Stimulated activated CD4-positive, alpha-beta T cell treated with anti-CD3 and anti-CD28 coated beads, Interleukin-12 subunit alpha, Interleukin-12 subunit beta, amount 100 ng/mL, for 4 hours (primary cell): Measurements from ENCODE around the gene COL23A1.
A peak's percentile ranks its signal among the peaks of the same experiment; 100 is the strongest.
"Not testable (repeated sequence)": the region's sequence is repeated elsewhere in the genome, so short reads cannot be mapped to it uniquely, and the experiment has no call there.

ENCODE experiments used
- DNase-seq: peaks from one replicate; pipeline ENCODE4 v3.0.0-alpha.2; 2020

Gene COL23A1

DNA sequence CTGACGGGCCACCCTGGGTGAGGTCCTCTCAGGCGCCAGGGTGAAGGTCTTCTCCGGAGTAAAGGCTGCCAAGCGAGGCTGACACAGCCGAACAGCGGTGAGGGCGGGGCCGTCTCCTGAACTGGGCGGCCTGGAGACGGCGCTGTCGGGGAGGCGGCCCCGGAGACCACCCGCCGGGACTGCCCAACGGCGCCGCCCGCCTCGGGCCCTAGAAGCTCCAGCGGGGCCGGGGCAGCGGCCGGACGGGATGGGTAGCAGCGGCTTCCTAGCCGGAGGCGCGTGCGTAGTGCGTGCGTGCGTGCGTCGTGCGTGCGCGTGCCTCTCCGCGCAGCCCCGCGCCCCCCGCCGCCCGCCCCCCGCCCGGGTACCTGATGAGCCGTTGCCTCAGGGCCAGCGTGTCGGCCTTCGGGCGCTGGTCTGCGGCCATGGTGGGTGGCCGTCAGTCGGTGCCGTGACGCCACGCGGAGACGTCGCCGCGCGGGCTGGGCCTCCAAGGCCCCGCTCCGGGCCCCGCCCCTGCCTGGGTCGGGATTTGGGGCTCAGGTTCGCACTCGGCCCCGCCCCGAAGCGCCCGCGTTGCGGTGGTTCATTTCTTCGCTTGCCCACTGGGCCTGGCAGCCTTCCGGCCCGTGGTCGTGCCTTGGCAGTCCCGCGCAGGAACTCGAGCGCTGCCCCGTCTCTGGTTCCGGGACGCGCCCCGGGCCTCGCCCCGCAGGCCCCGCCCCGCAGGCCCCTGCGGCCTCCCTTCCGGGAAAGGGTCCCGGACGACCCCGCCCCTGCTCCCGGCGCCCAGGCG is 357.9 kb downstream of the COL23A1 start, which contains the start of gene PHYKPL:
PHYKPL (minus strand) TSS at position 679 of the 796 bp plus-strand sequence; CDS start at position 427, 252 bp downstream.
- peak; percentile 70 for DNase-seq

DNA sequence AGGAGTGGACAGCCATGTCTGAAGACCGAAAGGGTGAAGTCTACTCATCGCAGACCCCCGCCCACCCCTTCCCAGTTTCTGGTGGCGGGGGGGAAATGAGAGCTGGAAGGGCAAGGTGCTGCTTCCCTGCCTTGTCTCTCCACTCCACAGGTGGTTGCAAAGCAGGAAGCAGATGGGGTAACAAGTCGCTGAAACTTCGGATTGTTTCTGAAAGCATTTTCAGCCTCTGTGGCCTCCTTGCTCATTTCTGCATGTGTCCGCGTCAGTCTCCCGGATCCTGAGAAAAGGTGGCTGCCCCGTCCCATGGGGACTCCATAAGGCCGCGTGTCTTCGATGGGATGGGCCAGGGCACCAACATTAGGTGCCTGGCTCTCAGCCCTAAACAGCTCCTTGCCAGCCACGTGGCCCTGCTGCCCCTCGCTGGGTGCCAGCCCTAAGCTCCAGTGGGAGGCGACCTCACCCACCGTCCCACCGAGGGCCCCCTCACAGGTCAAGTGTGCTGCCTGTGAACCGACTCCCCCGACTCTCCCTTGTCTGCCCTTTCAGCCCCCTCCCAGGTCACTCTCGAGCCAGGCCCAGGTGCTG is 358.6 kb downstream of the COL23A1 start:
- no peak for DNase-seq

DNA sequence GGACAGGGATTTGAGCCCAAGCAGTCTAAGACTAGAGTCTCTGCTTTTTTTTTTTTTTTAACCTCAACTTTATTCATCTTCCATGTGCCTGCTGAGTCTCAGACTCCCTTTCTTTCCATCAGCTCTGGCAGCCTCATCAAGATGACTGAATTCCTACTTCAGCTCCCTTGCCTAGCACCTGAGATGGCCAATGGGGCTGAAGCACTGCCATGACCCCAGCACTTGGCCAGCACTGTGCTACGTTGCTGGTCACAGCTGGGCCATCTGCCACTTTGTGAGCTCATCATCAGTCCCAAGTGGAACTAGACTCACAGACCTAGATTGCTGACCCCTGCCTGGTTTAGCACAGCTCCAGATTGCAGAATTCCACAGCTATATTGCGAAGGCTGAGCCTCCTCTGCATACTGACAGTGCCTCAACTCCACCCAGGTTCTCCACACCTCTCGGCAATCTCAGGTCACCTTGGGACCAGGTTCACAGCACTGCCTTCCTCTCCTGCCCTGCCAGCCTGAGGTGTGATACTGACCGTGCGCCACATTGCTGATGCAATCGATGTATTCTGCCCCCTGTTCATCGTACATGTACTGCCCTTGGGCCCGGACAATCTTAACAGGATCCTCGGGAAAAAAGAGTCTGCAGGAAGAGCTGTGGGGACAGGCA is 359.2 kb downstream of the COL23A1 start:
- DNase-seq, result no peak

DNA sequence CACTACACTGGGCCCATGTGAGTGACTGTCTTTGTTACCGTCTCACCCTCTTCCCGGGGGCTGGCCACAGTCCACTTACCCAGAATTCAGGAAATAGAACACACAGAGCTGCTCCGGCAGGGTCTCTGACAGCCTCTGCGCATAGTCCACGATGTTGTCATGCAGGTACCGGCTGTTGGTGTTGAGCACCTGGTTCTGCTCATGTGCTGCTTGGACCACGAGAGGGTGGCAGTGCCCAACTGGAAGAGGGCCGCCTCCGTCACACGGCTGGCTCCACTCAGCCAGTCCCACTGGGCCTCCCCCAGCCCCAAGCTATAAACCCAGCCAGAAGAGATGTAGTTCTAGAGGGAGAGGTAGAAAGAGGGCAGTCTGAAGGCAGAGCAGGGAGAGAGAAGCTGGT is 360.3 kb downstream of the COL23A1 start:
- no peak for DNase-seq

DNA sequence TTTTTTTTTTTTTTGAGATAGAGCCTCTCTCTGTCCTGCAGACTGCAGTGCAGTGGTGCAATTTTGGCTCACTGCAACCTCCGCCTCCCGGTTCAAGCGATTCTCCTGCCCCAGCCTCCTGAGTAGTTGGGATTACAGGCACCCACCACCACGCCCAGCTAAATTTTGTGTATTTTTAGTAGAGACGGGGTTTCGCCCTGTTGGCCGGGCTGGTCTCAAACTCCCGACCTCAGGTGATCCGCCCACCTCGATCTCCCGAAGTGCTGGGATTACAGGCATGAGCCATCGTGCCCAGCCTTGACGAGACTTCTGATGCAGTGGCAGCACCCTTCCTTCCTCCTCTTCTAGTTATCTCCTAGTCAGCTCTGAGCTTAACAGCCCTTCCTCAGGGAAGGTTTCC is 361.1 kb downstream of the COL23A1 start:
- DNase-seq, result not testable (repeated sequence)

DNA sequence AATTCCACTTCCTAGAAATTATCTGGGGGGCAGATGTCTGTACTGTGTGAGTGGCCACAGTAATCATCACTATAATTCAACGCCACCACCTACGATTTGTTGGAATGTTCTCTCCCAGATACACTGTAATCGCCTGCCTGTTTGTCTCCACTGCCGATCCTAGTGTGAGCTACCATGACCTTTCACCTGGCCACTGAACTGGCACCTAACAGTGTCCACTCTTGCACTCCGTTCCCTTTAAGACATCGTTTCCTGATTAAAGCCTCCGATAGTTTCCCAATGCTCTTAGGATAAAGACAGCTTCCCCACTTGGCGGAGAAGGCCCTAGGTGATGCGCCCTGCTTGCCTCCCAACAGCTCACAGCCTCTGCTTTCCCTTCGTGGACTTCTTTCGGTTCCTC is 361.6 kb downstream of the COL23A1 start:
- DNase-seq, result no peak

DNA sequence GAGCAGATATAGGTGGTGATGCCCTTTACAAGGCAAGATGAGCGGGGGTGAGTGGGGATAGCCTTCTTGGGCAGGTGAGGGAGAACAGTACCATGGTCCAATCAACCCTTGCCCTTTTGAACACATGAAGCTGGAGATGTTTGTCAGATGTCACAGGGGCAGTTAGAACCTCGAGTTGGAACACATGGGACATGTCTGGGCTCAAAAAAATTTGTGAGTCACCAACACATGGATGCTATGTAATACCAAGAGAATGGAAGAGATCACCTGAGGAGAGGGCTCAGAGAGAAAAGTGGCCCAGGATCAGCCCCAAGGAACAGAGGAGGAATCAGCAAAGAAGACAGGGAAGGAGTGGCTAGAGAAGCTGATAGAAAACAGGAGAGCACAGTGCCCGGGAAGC is 362.3 kb downstream of the COL23A1 start:
- no peak for DNase-seq

DNA sequence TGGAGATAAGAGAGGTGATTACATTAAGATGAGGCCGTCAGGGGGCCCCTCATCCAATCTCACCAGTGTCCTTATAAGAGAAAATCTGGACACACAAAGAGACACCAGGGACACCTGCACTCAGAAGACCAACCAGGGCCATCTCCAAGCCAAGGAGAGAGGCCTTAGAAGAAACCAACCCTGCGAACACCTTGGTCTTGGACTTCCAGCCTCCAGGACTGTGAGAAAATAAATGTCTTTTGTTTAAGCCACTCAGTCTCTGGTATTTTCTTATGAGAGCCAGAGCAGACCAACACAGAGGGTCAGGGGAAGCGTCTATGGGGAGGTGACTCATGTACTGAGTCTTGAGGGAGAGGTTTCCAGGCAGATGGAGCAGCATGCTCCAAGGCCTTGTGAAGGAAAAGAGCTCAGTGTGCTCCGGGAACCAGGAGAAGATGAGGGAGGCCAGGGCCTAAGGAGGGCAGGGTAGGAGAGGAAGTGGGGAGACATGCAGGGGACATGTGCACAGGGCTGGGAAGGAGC is 363.0 kb downstream of the COL23A1 start:
- no peak for DNase-seq

DNA sequence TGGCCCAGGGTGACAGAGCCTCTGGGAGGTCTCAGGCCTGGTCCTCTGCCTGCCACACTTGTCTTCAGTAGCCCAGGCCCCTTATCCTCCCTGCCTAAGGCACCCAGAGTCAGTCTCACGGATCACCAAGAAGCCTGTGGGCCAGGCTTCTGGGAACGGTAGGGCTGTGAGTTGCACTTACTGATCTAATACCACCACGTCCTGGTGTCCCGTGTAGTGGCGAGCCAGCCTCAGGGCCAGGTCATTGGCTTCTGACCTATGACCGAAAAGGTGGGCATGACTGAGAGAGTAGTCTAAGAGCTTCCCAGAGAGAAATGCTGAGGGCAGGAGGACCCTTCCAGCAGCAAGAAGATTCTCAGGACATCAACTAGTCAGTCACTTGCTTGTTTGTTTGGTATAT is 365.0 kb downstream of the COL23A1 start:
- no peak for DNase-seq

DNA sequence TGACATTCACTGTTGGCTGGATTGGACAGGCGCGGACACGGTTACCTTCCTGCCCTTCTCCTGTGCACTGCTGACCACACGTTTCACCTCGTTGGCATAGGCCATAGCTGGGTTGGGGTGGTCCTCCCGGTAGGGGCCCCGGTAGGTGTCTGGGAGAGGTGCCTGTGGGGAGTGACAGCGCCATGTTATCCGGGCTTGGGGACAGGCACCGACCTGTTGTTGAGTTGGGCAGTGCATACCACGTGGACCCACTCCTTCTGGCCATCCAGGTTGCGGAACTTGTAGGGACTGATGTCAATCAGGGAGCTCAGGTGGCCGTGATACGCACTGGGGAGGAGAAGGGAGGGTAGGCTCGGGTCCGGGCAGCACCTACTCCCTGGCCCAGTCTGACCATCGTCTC is 365.8 kb downstream of the COL23A1 start:
- DNase-seq, result no peak

DNA sequence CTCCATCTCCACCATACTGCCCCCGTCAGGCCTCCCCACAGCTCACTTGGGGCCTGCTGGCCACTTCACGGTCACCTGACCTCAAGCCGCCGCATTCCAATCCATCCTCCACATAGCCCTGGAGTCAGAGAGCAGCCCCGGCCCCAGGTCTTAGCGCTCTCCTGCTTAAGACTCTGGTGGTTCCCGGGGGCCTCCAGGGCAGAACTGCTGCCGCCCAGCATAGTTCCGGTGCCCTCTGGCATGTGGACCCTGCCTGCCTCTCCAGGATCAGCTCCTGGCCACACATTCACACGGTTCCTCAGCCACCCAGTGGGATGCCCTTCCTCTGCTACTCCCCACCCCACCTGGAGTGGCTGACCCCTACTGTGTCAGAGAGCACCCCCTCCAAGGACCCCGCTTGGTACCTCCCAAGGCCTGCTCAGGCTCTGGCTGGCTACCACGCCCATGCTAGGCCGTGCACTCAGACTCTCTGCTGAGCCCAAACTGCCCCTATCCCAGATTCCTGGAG is 366.3 kb downstream of the COL23A1 start:
- DNase-seq, result no peak

DNA sequence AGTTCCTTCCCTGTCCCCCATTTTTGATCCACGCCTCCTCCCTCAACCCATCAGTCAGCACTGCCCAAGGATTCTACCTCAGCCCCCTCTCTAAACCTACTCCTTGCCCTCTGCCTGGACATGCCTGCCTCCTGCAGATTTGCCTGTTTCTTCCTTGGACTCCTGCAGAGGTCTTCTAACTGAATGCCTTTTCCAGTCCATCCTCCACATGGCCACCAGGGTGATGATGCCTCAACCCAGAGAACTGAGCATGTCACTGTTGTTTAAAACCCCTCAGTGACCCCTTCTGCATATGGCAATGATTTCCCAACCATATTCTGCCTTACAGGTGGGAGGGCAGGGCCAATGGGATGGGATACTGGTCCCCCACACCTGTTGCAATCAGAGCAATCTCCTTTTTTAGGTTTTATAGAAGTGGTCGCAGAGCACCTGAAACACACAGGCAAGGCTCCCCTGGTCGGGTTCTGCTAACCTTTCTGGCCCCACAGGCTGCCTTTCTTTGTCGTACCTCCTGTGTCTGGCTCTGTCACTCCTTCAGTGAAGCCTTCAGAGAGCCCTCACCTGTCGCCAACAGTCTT is 366.9 kb downstream of the COL23A1 start:
- no peak for DNase-seq

DNA sequence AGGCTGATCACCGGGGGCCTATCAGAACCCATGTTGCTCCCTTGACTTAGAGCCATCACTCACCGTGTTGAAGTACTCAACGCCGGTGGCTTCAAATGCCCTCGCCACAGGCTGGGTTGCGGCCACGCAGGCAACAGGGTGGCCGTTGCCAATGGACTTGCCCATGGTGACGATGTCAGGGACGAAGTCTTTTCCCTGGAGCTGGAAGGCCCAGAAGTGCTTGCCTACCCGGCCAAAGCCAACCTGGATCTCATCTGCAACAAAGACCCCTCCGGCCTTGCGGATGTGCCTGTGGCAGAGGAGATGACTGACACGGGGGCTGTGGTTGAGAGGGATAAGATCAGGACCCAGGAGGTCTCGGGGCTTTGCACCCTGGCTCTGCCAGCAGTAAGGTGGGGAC is 367.9 kb downstream of the COL23A1 start:
- DNase-seq, result no peak

DNA sequence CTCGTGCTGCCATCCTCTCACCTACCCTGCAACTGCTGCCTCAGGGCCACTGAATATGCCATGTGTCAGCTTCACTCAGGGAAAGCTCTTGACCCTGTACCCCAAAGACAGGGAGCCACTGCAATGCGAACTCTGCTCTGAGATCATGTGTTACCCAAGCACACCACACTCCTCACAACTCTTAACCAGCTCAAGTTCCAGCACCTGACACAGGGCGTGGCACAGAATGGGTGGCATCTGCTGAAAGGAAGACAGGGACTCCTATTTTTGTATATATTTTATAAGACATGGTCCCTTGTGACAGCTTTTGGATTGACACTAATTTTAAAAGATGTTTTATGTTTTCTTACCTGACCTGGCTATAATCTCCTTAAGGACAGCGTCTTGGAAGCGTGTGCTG is 368.3 kb downstream of the COL23A1 start:
- DNase-seq, result no peak

DNA sequence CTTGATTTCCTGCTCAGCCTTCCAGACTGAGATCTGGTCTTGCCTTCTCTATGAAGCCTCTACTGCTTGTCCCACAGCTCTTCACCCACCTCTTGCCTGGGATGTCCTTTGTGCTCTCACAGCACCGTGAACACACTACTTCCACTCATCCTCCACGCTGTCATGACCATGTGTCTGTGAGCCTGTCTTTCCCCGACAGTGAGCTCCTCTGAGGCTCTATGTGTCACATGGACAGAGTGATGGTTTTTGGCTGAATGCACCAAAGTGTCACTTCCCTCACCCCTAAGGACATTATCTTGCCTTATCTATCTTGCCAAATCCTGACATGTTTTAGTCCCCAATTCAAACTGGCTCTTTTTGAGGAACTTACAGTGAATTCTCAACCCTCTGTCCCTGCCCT is 368.9 kb downstream of the COL23A1 start:
- no peak for DNase-seq

DNA sequence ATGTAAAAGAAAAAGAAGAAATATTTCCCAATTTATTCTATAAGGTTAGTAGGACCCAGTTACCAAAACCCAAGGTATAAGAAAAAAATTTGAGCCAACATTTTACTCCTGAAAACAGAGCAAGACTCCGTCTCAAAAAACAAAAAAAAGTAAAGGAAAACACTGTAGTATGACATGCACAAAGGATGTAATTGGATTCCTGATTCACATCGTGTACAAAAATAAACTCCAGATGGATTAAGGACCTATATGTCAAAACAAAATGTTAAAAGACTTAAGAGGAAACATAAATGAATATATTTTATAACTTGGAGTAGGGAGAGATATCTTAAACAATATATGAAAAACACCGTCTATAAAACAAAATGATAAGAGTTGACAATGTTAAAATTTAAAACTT is 371.4 kb downstream of the COL23A1 start:
- no peak for DNase-seq

DNA sequence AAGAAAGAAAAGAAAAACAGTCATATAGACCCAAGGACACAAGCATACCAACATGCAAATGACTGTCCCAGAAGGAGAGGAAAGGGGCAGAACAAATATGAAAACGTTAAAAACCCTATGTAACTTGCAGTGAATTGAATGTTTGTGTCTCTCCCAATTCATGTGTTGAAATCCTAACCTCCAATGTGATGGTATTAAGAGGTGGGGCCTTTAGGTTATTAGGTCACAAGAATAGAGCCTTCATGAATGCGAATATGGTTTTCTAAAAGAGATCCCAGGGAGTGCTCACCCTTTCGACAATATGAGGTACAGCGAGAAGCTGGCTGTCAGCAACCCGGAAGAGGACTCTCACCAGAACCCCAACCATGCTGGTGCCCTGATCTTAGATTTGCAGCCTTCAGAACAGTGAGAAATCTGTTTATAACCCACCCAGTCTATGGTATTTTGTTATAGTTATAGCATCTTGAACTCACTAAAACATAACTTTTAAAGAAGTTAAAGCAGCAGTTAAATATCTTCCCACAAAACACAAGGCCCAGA is 371.9 kb downstream of the COL23A1 start:
- no peak for DNase-seq

DNA sequence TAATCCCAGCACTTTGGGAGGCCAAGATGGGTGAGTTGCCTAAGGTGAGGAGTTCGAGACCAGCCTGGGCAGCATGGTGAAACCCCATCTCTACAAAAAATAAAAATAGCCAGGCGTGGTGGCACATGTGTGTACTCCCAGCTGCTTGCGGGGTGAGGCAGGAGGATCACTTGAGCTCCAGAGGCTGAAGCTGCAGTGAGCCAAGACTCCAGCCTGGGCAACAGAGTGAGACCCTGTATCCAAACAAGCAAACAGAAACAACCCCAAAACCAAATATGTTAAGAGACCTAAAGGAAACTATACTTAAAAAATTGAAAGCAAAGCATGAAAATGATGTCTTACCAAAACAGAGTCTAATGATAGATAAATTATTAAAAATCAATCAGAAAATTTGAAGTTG is 373.4 kb downstream of the COL23A1 start:
- no peak for DNase-seq

DNA sequence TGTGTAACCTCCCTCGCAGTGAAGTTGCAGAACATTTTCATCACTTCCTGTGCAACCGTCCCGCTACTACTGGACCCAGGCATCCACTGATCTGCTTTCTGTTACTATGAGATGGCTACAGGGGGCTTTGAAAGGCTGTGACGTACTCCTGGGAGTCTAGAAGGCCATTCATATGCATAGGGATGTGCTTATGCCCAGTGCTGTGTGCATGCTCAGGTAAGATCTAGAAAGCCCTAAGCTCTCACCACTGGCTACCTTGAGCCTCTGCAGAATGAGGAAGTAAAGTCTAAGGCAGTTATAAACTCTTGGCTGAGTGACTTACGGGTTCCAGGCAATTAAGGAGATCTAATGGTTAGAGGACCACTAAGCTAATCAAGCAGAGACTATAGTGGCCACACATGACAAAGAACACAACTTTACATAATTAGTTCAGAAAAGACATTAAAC is 374.1 kb downstream of the COL23A1 start:
- DNase-seq, result no peak

DNA sequence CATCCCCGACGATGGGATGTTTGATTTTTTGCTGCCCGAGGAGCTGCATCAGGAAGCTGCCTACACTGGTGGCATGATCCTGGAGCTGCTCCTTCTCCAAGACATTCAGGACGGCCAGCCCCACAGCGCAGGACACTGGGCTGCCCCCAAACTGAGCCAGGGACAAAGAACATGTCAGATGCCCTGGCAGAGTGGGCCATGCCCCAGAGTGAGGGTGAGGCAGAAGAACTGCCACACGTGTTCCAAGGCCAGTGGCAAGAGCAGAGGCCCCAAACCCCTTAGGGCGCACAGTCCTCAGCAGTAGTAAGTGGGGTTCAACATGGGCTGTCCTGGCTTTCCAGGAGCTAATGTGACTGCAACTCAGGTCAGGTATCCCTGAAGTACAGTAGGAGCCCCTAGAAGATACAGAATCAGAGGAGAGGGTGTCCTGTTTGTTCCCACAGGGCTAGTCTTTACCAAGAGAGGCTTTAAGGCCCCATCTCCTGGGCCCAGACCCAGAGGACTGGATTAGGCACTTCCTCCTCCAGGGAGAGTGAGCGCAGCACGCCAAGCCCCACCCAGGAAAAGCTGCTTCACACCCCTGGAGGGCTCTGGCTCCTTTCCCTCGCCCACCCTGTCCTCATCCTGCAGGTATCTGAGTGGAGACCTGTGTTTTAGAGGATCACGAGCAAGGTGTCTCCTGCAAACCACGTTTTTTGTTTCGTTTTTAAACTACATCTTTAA is 374.8 kb downstream of the COL23A1 start:
- no peak for DNase-seq

DNA sequence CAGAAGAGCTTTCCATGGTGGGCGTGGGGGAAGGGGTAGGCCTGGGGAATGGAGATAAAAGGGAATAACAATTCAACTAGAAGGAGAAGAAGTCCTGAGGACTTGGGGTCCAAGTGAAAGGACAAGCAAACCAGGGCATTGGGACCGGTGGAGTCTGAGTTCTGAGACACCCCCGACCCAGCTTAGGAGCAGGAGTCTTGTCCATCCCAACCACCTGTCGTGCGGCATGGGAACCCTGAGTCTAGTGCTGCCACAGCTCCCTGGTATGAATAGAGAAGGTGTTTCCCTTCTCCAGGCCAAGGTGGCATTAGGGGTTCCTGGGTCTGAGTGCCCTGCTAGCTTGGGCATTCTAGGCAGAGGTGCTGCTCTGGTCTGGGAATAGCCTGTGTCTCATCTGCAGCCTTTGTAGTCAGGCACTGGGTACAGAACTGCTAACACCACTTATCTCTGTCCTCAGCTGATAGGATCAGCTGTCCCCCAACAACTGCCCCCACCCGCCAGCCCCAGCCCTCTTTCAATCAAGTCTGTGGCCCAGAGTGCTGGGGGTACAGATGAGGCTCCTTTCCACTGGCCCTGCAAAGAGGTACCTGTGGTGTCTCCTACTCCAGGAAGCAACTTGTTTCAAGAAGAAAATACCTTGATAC is 375.9 kb downstream of the COL23A1 start:
- DNase-seq, result no peak

DNA sequence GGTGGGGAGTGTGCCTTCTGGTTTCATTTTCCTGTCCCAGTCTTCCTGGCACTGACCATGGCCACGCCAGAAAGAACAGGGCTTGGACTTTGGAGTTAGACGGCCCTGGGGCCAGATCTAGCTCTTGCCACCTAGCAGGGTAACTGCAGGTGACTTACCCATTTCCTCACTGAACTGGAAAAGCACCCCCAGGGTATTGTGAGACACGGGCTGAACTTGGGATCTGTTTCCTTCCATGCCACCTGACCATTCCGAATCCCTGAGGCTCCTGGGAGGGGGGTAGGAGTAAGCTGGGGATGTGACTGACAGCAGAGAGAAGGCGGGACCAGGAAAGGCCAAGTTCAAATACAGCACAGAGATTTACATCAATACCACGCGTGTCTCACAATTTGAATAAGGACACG is 376.4 kb downstream of the COL23A1 start:
- no peak for DNase-seq
